HUES48 (cell line): ENCODE data around the gene C2CD4A.
A peak's percentile ranks its signal among the peaks of the same experiment; 100 is the strongest.

ENCODE experiments used
- H3K27ac ChIP-seq: one replicate; pipeline ENCODE4 v1.7.0; 2013; ENCODE audit warnings: low read depth, low read length, inconsistent platforms
- H3K27me3 ChIP-seq: 2 replicates; pipeline ENCODE4 v1.6.1; 2013; ENCODE audit warnings: mild to moderate bottlenecking, low read length; ENCODE audit not compliant: control insufficient read depth, insufficient read depth
- H3K36me3 ChIP-seq: 2 replicates; pipeline ENCODE4 v1.6.1; 2013; ENCODE audit warnings: low read length; ENCODE audit not compliant: control insufficient read depth, insufficient read depth
- H3K4me1 ChIP-seq: 2 replicates; pipeline ENCODE4 v1.6.1; 2013; ENCODE audit warnings: mild to moderate bottlenecking, low read length; ENCODE audit not compliant: control insufficient read depth, insufficient read depth
- H3K4me3 ChIP-seq: 2 replicates; pipeline ENCODE4 v1.5.1; 2013; ENCODE audit warnings: mild to moderate bottlenecking, low read depth, low read length
- H3K9ac ChIP-seq: 2 replicates; pipeline ENCODE4 v1.6.1; 2013; ENCODE audit warnings: mild to moderate bottlenecking, low read depth, low read length, moderate library complexity
- H3K9me3 ChIP-seq: 2 replicates; pipeline ENCODE4 v1.6.1; 2013; ENCODE audit warnings: low read length; ENCODE audit not compliant: control insufficient read depth, insufficient read depth

C2CD4A gene

GRCh38 chr15:62060896-62061280 is 5.9 kb upstream of the C2CD4A start:
- Histone ChIP-seq H3K9ac (peak overlapping the region; percentile 39; the same call in 1 of the 2 replicates), H3K27me3 (peaks cover 55% of the 10 kb centered on the region), H3K36me3 (no peaks in the 10 kb centered on the region), H3K4me1 (peaks cover 8% of the 10 kb centered on the region; the same call in 1 of the 2 replicates), H3K9me3 (no peaks in the 10 kb centered on the region), H3K27ac (no peak overlapping the region), H3K4me3 (peak overlapping the region; percentile 85)

DNA sequence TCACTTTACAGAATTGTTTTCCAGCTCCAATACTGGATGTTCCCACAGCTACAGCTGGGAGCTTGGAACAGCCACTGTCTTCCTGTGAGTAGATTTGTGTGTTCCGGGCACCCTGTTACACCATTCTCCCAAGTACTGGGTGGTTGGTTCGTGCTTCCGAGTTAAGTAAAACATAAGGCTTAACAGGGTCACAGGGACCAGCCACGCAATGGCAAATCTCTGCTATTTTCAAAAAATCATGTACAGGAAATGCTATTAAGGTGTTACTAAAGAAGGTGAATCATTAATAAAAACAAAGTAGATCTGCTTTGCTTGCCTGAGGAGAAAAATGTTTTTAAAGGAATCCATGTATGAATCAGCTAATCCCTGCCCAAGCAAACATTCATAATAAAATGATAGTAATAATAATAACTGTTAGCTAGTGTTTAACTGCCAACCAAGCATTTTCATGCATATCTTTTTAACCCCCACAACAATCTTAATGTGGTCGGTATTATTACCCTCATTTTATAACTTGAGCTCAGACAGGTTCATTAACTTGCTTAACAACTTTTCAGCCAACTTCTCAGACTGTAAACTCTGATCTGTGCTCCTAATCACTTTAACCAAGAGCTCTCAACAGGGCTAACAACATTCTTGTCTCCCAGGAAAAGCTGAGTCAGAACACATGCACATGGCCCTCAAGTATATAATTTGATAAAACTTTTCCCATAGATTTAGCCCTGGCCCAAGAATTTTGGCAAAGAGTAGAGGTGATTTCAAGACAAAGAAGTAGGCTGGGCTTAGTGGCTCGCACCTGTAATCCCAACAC is 2.7 kb upstream of the C2CD4A start:
- H3K9me3 ChIP-seq = no peaks in the 10 kb centered on the region
- no peak overlapping the region for H3K9ac ChIP-seq
- H3K36me3 ChIP-seq = no peaks in the 10 kb centered on the region
- peaks cover 85% of the 10 kb centered on the region for H3K27me3 ChIP-seq
- H3K4me3 ChIP-seq = no peak overlapping the region
- H3K4me1 ChIP-seq = peaks cover 23% of the 10 kb centered on the region
- H3K27ac ChIP-seq = no peak overlapping the region

GRCh38 chr15:62067448-62068044 is 769 bp downstream of the C2CD4A start:
- Histone ChIP-seq H3K9ac (no peak overlapping the region), H3K27ac (no peak overlapping the region), H3K4me3 (peak overlapping the region; percentile 49), H3K27me3 (peaks cover 72% of the 10 kb centered on the region), H3K4me1 (peaks cover 15% of the 10 kb centered on the region; the same call in 1 of the 2 replicates), H3K36me3 (no peaks in the 10 kb centered on the region), H3K9me3 (no peaks in the 10 kb centered on the region)

DNA sequence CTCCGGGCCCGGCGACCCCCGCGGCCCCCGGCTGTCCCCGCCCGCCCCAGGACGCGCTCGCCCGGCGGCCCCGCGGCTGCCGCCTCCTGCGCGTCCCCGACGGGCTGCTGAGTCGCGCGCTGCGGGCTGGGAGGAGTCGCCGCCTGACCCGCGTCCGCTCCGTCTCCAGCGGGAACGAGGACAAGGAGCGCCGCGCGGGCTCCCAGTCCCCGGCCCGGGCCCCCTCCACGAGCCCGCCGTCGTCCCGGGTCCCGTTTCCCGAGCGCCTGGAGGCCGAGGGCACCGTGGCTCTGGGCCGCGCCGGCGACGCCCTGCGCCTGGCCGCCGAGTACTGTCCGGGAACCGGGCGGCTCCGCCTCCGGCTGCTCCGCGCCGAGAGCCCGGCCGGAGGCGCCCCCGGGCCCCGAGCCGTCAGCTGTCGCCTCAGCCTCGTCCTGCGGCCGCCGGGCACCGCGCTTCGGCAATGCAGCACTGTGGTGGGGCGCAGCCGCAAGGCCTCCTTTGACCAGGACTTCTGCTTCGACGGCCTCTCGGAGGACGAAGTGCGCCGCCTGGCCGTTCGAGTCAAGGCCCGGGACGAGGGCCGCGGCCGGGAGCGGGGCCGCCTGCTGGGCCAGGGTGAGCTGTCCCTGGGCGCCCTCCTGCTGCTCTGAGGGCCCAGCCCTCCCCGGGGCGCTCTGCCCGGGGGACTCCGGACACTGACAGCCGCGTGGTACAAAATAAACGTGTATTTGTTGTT is 1.5 kb downstream of the C2CD4A start:
- peak overlapping the region; percentile 56 for H3K4me3 ChIP-seq
- no peaks in the 10 kb centered on the region for H3K9me3 ChIP-seq
- H3K27me3 ChIP-seq = peaks cover 66% of the 10 kb centered on the region
- H3K36me3 ChIP-seq = no peaks in the 10 kb centered on the region
- no peak overlapping the region for H3K9ac ChIP-seq
- H3K27ac ChIP-seq = no peak overlapping the region
- H3K4me1 ChIP-seq = peaks cover 15% of the 10 kb centered on the region; the same call in 1 of the 2 replicates

DNA sequence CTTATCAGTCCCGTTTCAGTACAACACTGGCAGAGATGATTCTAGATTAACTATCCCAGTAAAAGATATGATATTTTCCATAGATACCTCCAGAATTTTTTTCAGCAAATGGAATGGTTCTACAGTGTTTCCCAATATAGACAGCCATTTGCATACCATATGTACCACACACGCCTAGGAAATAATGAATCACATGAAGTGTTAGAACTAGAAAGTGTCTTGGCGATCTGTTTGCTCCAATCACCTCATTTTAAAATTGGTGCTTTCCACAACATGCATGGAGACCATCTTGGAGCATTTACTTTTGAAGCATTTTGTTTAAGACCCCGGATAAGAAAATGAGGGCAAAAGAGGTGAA is 2.0 kb downstream of the C2CD4A start:
- Histone ChIP-seq H3K9me3 (no peaks in the 10 kb centered on the region), H3K36me3 (no peaks in the 10 kb centered on the region), H3K27ac (no peak overlapping the region), H3K4me1 (peaks cover 15% of the 10 kb centered on the region; the same call in 1 of the 2 replicates), H3K4me3 (peak overlapping the region; percentile 56), H3K27me3 (peaks cover 61% of the 10 kb centered on the region), H3K9ac (no peak overlapping the region)

DNA sequence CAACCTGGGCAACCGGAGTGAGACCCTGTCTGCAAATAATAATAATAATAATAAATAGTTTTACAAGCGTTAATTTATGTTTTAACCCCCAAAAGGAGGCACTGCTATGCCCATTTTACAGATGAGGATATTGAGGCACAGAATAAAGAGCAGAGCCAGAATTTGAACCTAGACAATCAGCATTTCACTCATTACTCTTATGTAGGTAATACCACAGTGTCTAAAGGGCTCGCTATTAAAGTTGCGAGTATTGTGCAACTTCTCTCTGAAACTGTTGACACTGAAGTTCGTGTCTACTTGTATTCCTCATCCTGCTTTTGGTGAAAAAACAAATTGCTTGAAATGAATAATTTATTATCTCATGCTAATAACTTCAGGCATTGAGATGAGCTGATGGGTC is 2.8 kb downstream of the C2CD4A start:
- peaks cover 56% of the 10 kb centered on the region for H3K27me3 ChIP-seq

GRCh38 chr15:62071711-62072308 is 5.0 kb downstream of the C2CD4A start:
- Histone ChIP-seq H3K9me3 (no peaks in the 10 kb centered on the region), H3K4me1 (peaks cover 8% of the 10 kb centered on the region; the same call in 1 of the 2 replicates), H3K9ac (no peak overlapping the region), H3K4me3 (no peak overlapping the region), H3K27me3 (peaks cover 38% of the 10 kb centered on the region), H3K36me3 (no peaks in the 10 kb centered on the region), H3K27ac (no peak overlapping the region)

More for the DNA sequence above, 2.8 kb downstream of the C2CD4A start:
- H3K4me1 ChIP-seq = peaks cover 15% of the 10 kb centered on the region; the same call in 1 of the 2 replicates
- no peak overlapping the region for H3K27ac ChIP-seq
- H3K9me3 ChIP-seq = no peaks in the 10 kb centered on the region
- no peak overlapping the region for H3K9ac ChIP-seq
- no peak overlapping the region for H3K4me3 ChIP-seq
- H3K36me3 ChIP-seq = no peaks in the 10 kb centered on the region

DNA sequence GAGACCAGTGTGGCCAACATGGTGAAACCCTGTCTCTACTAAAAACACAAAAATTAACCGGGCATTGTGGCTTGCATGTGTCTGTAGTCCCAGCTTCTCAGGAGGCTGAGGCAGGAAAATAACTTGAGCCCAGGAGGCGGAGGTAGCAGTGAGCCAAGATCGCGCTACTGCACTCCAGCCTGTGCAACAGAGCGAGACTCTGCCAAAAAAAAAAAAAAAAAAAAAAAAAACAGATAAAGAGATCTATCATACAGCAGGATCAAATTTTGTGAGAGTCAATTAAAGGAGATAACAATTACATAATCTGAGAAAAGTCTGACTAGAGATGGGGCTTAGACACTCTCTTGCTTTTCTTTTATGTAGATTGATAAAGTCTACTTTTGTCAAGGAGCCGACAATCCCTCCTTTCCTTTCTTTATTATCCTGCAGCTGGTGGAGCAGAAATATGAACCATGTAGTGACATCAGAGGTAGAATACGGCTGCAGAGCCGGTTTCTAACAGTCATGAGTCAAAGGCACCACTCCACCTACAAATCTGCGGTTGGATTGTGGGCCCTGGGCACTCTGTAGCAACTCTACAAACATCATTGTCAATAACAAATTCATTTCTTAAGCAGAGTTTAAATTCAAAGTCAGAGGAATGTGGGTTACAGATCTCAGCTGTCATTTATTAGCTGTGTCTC is 9.0 kb downstream of the C2CD4A start:
- Histone ChIP-seq H3K4me1 (no peaks in the 10 kb centered on the region), H3K4me3 (no peak overlapping the region), H3K9me3 (no peaks in the 10 kb centered on the region), H3K27ac (no peak overlapping the region), H3K36me3 (no peaks in the 10 kb centered on the region), H3K9ac (no peak overlapping the region), H3K27me3 (no peaks in the 10 kb centered on the region; the same call in 1 of the 2 replicates)

GRCh38 chr15:62079594-62079993 is 12.8 kb downstream of the C2CD4A start:
- Histone ChIP-seq H3K9me3 (no peaks in the 10 kb centered on the region), H3K4me1 (no peaks in the 10 kb centered on the region), H3K36me3 (no peaks in the 10 kb centered on the region), H3K27me3 (no peaks in the 10 kb centered on the region), H3K27ac (no peak overlapping the region), H3K4me3 (no peak overlapping the region), H3K9ac (no peak overlapping the region)
